Colonic mucosa (tissue), 4 donors: ENCODE data around the gene METTL22. TPM values are rescaled to one million over a fixed set of nuclear protein-coding genes. Genes with fewer than 3 reads are reported as not detected.
A peak's percentile ranks its signal among the peaks of the same experiment; 100 is the strongest.

ENCODE experiments used
- DNase-seq: peaks from one replicate; pipeline ENCODE4 v3.0.0-alpha.2; 2020
- H3K27ac ChIP-seq: fragments of 200-600 bp; one replicate; pipeline ENCODE4 v1.8.0; 2021
- H3K27me3 ChIP-seq: fragments of 200-600 bp; one replicate; pipeline ENCODE4 v1.8.0; 2021
- H3K36me3 ChIP-seq: fragments of 200-600 bp; one replicate; pipeline ENCODE4 v1.8.0; 2021
- H3K4me1 ChIP-seq: fragments of 200-600 bp; one replicate; pipeline ENCODE4 v1.8.0; 2021; ENCODE audit warnings: mild to moderate bottlenecking
- H3K4me3 ChIP-seq: fragments of 200-600 bp; one replicate; pipeline ENCODE4 v1.8.0; 2021
- H3K9ac ChIP-seq, 2 donors: one replicate each; pipeline ENCODE4 v1.7.0; 2013; ENCODE audit warnings: control low read depth in 2 of 2, low read depth in 2 of 2, low read length in 2 of 2
- H3K9me3 ChIP-seq: fragments of 200-600 bp; one replicate; pipeline ENCODE4 v1.8.0; 2021
- CTCF ChIP-seq: fragments of 200-600 bp; IDR thresholded peaks from one replicate; pipeline ENCODE4 v1.8.0; 2022; ENCODE audit warnings: antibody characterized with exemption, mild to moderate bottlenecking
- intact Hi-C: fragments of 100-400 bp; cut with DNase I; formaldehyde crosslinking; loops from one replicate; pipeline ENCODE4 v1.14.1; 2022
- total RNA-seq, 2 donors: library from RNA; stranded (reverse); fragmentation: NEBNext Ultra II Directional in 1 of 2; extraction: Animal tissue kit (Norgen Biotek cat#: 25700) in 1 of 2; gene quantifications; one replicate each; pipeline ENCODE4 v1.2.1, GENCODE V29; 2021
- donor health status: healthy.
- donor health status: DM: no; HTN: no; CAD: no.
- donor health status: DM: no; HTN: no; CAD: no.

Gene METTL22
- total RNA-seq, 2 donors from 2014 or later: 16.1 to 26.8 TPM

GRCh38 chr16:8621222-8621571, 301 bp upstream of the METTL22 start:
- no peak for TF ChIP-seq CTCF
- no peak for DNase-seq
- Histone ChIP-seq H3K36me3 (peaks cover 4% of the 10 kb centered on the region), H3K4me1 (peaks cover 11% of the 10 kb centered on the region), H3K27me3 (no peaks in the 10 kb centered on the region), H3K27ac (peak overlapping the region; percentile 66), H3K4me3 (peak overlapping the region; percentile 94), H3K9me3 (no peaks in the 10 kb centered on the region), H3K9ac (peak overlapping the region; percentile 98 to 99)
- intact Hi-C loops: no loop called here

GRCh38 chr16:8622315-8622656, 788 bp downstream of the METTL22 start:
- no peak for TF ChIP-seq CTCF
- Histone ChIP-seq H3K36me3 (peaks cover 4% of the 10 kb centered on the region), H3K4me3 (peak overlapping the region; percentile 94), H3K9me3 (no peaks in the 10 kb centered on the region), H3K9ac (peak overlapping the region; percentile 98 to 99), H3K27ac (no peak overlapping the region), H3K27me3 (no peaks in the 10 kb centered on the region), H3K4me1 (peaks cover 11% of the 10 kb centered on the region)
- DNase-seq: no peak
- intact Hi-C loops: no loop called here

DNA sequence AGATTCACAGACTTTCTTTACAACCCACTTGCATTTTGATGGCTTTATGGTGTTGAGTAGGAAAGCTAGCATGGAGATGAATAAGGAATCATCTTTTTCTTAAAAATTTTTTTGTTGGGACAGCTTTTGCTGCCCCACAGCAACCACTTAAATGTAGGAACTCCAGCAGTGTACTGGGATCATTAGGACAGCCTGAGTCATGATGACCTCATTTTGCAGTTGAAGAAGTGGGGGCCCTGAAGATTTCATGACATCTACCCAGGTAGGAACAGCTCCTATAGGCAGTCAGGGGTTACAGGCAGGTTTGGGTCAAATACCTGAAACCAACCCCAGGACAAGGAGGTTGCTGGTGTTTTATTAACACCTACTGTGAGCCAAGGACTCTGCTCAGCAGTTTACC, 2.1 kb downstream of the METTL22 start:
- no peak for DNase-seq
- Histone ChIP-seq H3K9ac (no peak overlapping the region), H3K36me3 (peaks cover 4% of the 10 kb centered on the region), H3K27ac (no peak overlapping the region), H3K9me3 (no peaks in the 10 kb centered on the region), H3K4me3 (no peak overlapping the region), H3K27me3 (no peaks in the 10 kb centered on the region), H3K4me1 (peaks cover 11% of the 10 kb centered on the region)
- no peak for TF ChIP-seq CTCF
- intact Hi-C loops: no loop called here

GRCh38 chr16:8625491-8626087, 4.1 kb downstream of the METTL22 start:
- H3K4me3 ChIP-seq: no peak overlapping the region
- no peaks in the 10 kb centered on the region for H3K9me3 ChIP-seq
- H3K27ac ChIP-seq: no peak overlapping the region
- no peak overlapping the region for H3K9ac ChIP-seq
- peaks cover 4% of the 10 kb centered on the region for H3K36me3 ChIP-seq
- H3K4me1 ChIP-seq: peaks cover 11% of the 10 kb centered on the region
- no peak for DNase-seq
- H3K27me3 ChIP-seq: no peaks in the 10 kb centered on the region
- intact Hi-C loops: no loop called here
- no peak for TF ChIP-seq CTCF

DNA sequence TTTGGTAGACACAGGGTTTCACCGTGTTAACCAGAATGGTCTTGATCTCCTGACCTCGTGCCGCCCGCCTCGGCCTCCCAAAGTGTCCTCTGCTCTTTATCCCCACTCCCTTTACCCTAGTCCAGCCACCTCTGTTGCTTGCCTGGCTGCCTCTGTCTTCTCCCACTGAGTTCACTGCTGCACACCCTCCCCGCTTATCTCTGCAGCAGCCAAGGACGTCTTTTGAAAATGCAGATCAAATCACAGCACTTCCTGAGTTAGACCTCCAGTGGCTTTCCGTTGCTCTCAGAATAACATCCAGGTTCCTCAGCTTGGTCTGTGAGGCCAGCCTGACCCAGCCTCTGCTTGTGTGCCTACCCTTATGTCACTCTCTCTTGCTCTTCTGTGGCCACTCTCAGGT, 5.4 kb downstream of the METTL22 start:
- intact Hi-C loops: no loop called here
- no peak for TF ChIP-seq CTCF
- Histone ChIP-seq H3K4me1 (peaks cover 11% of the 10 kb centered on the region), H3K27ac (no peak overlapping the region), H3K4me3 (no peak overlapping the region), H3K9me3 (no peaks in the 10 kb centered on the region), H3K9ac (no peak overlapping the region), H3K36me3 (peaks cover 11% of the 10 kb centered on the region), H3K27me3 (no peaks in the 10 kb centered on the region)
- DNase-seq: no peak
